ENCODE results near the gene GALR2. TPM values are rescaled to one million over a fixed set of nuclear protein-coding genes. Genes with fewer than 3 reads are reported as not detected.

The GALR2 gene
- total and polyA plus RNA-seq, 8 donors = 0.48 TPM; not detected in 7

DNA sequence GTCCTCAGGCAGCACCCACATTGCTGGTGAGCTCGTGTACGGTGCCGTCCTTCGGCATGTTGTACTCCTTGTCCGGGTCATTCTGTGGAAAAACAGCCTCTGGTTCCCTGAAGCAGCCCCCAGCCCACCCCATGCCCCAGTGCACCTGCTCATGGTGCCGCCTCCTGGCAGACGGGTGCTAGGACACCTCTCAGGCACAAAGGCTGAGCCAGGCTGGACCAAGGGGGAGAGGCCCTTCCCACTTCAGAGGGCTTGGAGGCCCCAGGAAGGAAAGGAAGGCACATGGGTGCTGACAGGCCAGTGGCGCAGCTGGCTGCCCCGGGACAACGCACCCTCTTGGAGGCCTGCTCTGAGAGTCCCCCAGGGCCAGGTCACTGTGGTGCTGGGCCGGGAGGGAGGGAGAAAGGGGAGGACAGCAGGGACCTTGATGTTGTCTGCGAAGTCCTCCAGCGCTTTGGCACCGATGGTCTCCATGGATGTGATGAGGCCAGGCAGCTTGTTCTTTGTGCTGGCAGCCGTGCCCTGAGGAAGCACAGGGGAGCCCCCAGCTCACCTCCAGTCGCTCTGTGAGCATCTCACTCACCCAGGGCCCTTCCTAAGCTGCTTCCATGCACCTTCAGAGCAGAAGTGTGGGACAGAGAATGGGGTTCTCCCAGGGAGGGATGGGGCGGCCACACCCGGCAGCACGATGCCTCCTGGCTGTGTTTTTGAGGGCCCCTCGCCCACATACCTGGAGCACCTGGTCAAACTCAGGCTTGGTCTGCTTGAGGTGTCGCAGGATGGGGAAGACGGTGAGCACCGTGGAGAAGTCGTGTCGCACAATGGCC lies 13.7 kb downstream of the GALR2 start:
- Histone ChIP-seq H3K4me3 (no peak overlapping the region), H3K9me3 (no peaks in the 10 kb centered on the region), H3K36me3 (peaks cover 86 to 100% (median 100%) of the 10 kb centered on the region in 4 donors), H3K4me1 (no peaks in the 10 kb centered on the region), H3K27me3 (no peaks in the 10 kb centered on the region), H3K27ac (no peak overlapping the region)
- intact Hi-C loops (cut with DNase I; ENCODE audit: low total_unique reads) = no loop called here
- TF ChIP-seq, protein P1, sequence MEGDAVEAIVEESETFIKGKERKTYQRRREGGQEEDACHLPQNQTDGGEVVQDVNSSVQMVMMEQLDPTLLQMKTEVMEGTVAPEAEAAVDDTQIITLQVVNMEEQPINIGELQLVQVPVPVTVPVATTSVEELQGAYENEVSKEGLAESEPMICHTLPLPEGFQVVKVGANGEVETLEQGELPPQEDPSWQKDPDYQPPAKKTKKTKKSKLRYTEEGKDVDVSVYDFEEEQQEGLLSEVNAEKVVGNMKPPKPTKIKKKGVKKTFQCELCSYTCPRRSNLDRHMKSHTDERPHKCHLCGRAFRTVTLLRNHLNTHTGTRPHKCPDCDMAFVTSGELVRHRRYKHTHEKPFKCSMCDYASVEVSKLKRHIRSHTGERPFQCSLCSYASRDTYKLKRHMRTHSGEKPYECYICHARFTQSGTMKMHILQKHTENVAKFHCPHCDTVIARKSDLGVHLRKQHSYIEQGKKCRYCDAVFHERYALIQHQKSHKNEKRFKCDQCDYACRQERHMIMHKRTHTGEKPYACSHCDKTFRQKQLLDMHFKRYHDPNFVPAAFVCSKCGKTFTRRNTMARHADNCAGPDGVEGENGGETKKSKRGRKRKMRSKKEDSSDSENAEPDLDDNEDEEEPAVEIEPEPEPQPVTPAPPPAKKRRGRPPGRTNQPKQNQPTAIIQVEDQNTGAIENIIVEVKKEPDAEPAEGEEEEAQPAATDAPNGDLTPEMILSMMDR (IDR thresholded peaks at IDR 0.05) = no peak
- TF ChIP-seq POLR2AphosphoS5 (IDR thresholded peaks at IDR 0.05) = no peak
- no peak for TF ChIP-seq EP300 (IDR thresholded peaks at IDR 0.05)
- no peak for TF ChIP-seq POLR2A (IDR thresholded peaks at IDR 0.05)
- DNase-seq = no peak
- WGBS, 5 donors = 87 to 94% (median 91%) methylated on average over 13 to 25 of the region's 25 CpGs

- Histone ChIP-seq H3K36me3 (peaks cover 86 to 100% (median 100%) of the 10 kb centered on the region in 4 donors), H3K27ac (no peak overlapping the region), H3K27me3 (no peaks in the 10 kb centered on the region), H3K4me1 (no peaks in the 10 kb centered on the region), H3K9me3 (no peaks in the 10 kb centered on the region), H3K4me3 (no peak overlapping the region)
- intact Hi-C loops (cut with DNase I; ENCODE audit: low total_unique reads) = no loop called here
- TF ChIP-seq, protein P1 (IDR thresholded peaks at IDR 0.05) = no peak
- TF ChIP-seq POLR2AphosphoS5 (IDR thresholded peaks at IDR 0.05) = no peak
- TF ChIP-seq EP300 (IDR thresholded peaks at IDR 0.05) = no peak
- TF ChIP-seq POLR2A (IDR thresholded peaks at IDR 0.05) = no peak
- DNase-seq = no peak
- WGBS, 5 donors = 90 to 97% (median 95%) methylated on average over 22 to 25 of the region's 25 CpGs
These were observed 14.4 kb downstream of the GALR2 start for GRCh38 chr17:76088868-76089576.

DNA sequence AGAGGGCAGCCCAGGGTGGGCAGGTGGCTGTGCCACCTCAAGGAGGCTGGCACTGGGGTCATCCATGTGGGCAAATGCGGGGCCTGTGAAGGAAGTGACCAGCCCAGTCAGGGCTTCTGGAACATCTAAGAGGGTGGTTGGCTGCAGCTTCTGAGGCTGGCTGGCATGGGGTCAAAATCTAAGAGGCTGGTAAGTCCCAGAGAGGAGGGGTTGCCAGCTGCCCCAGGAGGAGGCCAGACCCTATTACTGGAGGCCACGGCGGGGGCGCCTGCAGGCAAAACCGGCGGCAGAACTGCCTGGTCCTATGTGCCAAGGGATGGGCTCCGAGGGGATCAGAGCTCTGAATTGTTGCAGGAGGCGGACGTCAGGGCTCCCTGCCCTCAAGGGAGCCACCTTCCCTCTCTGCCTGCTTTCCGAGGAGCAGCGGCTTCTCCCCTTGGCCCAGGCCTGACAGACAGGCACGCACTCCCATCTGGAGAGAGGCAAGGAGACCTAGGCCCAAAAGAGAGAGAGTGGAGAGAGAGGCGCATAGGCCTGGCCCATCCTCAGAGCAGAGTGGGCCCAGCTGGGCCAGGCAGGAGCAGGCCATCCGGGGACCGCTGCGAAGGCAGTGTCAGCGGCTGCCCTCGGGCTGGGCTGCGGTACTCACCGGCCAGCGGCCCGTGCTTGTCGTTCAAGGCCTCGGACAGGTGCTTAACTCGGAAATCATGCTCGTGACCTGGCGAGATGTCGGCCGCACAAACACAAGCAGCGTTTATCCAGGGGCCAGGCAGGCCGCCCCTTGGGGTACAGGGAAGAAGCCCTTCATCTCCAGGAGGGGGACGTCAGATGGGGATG lies 15.3 kb downstream of the GALR2 start:
- no peak for TF ChIP-seq EP300 (IDR thresholded peaks at IDR 0.05)
- TF ChIP-seq, protein P1 (IDR thresholded peaks at IDR 0.05) = no peak
- TF ChIP-seq POLR2A (IDR thresholded peaks at IDR 0.05) = no peak
- TF ChIP-seq POLR2AphosphoS5 (IDR thresholded peaks at IDR 0.05) = no peak

More for the DNA sequence above, 15.3 kb downstream of the GALR2 start:
- no peaks in the 10 kb centered on the region for H3K27me3 ChIP-seq
- intact Hi-C loops (cut with DNase I; ENCODE audit: low total_unique reads) = no loop called here
- H3K9me3 ChIP-seq = no peaks in the 10 kb centered on the region
- no peaks in the 10 kb centered on the region for H3K4me1 ChIP-seq
- no peak overlapping the region for H3K4me3 ChIP-seq
- 89 to 95% (median 91%) methylated on average over 30 to 32 of the region's 32 CpGs for WGBS, 5 donors
- peaks cover 85 to 100% (median 100%) of the 10 kb centered on the region in 4 donors for H3K36me3 ChIP-seq
- no peak for DNase-seq
- H3K27ac ChIP-seq = no peak overlapping the region
